Fibroblast of peridontal ligament (primary cell): ENCODE measurements around the gene NCKIPSD.
"Not testable (repeated sequence)": the region's sequence is repeated elsewhere in the genome, so short reads cannot be mapped to it uniquely, and the experiment has no call there.

Experiments
- DNase-seq: peaks from one replicate; pipeline ENCODE4 v3.0.0-alpha.2; 2010; ENCODE audit errors: extremely low read depth

Gene NCKIPSD

DNA sequence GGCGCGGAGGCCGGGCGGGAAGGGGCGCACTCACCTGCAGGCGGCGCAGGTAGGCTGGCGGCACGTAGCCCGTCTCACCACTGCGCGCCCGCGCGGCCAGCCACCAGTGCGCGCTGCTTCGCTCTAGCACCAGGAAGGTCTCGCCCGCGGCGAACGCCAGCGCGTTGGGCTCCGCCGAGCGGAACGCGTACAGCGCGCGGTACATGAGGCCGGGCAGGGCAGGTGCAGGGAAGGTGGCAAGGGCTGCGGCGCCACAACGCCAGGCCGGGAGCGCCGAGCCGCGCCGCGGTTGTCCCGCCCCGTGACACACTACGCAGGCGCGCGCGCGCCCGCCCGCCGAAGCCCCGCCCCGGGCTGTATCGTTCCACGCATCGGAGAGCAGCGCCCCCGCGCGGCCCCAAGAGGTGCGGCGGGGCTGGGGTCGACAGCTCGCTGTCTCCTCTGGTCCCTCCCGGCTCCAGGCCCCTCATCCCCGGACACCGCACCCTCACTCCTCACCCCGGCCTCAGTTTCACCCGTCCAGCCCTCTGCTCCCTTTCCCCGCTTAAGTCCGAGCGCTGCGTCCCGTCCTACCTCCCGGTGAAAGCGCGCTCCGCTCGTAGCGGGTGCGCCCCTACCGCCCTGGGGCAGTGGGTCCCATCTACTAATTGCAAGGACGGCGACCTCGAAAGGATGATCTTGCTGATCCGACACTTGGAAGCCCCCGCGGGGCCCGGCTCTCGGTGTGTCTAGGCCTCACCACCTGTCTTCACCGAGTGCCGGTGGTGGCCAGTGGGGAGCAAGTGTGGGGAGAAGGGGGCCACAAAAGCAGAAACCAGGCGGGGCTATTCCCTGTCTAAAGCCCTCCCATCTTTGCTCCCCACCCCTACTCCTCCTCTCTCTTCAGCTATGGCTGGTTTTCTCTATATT, at the start of gene NCKIPSD:
NCKIPSD (minus strand) TSS at position 313 of the 909 bp plus-strand sequence; CDS start at position 205, 108 bp downstream.
- DNase-seq = peak; percentile 69

DNA sequence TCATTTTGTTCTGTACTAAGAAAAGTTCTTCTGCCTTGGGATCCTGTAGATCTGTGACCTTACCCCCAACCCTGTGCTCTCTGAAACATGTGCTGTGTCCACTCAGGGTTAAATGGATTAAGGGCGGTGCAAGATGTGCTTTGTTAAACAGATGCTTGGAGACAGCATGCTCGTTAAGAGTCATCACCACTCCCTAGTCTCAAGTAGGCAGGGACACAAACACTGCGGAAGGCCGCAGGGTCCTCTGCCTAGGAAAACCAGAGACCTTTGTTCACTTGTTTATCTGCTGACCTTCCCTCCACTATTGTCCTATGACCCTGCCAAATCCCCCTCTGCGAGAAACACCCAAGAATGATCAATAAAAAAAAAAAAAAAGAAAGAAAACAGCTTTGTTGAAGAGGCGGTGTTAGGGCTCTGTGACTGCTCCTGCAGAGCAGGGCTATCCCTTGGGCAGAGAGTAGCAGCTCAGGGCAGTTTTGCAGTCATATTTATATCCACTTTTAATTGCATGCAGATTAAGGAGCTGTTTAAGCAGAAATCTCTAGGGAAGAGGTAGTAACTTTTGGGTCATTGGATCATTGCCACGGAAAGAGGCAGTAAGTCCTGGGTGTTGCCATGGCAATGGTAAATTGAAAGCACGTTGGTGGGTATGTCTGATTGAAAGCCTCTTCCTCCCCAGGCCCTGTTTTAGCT, 49.5 kb upstream of the NCKIPSD start:
- peak; percentile 70 for DNase-seq

- not testable (repeated sequence) for DNase-seq
Observed at GRCh38 chr3:48734541-48734940, 48.8 kb upstream of the NCKIPSD start.

DNA sequence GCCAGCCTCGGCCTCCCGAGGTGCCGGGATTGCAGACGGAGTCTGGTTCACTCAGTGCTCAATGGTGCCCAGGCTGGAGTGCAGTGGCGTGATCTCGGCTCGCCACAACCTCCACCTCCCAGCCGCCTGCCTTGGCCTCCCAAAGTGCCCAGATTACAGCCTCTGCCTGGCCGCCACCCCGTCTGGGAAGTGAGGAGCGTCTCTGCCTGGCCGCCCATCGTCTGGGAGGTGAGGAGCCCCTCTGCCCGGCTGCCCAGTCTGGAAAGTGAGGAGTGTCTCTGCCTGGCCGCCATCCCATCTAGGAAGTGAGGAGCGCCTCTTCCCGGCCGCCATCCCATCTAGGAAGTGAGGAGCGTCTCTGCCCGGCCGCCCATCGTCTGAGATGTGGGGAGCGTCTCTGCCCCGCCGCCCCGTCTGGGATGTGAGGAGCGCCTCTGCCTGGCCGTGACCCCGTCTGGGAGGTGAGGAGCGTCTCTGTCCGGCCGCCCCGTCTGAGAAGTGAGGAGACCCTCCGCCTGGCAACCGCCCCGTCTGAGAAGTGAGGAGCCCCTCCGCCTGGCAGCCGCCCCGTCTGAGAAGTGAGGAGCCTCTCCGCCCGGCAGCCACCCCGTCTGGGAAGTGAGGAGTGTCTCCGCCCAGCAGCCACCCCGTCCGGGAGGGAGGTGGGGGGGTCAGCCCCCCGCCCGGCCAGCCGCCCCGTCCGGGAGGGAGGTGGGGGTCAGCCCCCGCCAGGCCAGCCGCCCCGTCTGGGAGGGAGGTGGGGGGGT, 48.2 kb upstream of the NCKIPSD start:
- not testable (repeated sequence) for DNase-seq

GRCh38 chr3:48727511-48727910, 41.8 kb upstream of the NCKIPSD start:
- no peak for DNase-seq

DNA sequence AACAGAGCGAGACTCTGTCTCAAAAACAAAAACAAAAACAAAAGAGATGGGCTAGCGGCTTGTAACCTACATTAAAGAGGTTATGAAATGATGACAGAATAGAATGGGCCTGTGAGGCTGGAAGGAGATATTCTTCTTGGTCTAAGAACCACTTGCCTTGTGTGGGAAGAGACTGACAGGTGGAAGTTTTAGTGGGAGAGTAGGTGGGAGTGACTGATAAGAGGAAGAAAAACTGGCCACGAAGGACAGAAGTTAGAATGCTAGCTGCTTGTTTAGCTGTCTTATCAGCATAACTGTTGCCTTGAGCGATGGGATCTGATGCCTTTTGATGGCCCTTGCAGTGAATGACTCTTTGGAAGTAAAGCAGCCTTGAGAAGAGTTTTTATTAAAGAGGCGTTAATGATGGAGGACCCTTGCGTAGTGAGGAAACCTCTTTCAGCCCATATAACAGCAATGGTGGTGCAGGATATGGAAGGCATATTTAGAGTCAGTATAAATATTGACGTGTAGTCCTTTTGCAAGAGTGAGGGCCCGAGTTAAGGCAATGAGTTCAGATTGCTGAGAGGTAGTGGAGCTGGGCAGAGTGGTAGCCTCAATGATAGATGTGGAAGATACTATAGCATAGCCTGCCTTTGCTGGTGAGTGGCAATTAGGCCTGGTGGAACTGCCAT, 39.6 kb upstream of the NCKIPSD start:
- not testable (repeated sequence) for DNase-seq

GRCh38 chr3:48723725-48724124, 38.0 kb upstream of the NCKIPSD start:
- no peak for DNase-seq

- not testable (repeated sequence) for DNase-seq
Observed at GRCh38 chr3:48723293-48723692, 37.6 kb upstream of the NCKIPSD start.

GRCh38 chr3:48716982-48717746, 31.4 kb upstream of the NCKIPSD start, which contains the start of gene IP6K2:
Gene IP6K2 (minus strand): TSS chr3:48717221. CDS start chr3:48695291, 21,930 bp downstream.
- DNase-seq = peak; percentile 96

DNA sequence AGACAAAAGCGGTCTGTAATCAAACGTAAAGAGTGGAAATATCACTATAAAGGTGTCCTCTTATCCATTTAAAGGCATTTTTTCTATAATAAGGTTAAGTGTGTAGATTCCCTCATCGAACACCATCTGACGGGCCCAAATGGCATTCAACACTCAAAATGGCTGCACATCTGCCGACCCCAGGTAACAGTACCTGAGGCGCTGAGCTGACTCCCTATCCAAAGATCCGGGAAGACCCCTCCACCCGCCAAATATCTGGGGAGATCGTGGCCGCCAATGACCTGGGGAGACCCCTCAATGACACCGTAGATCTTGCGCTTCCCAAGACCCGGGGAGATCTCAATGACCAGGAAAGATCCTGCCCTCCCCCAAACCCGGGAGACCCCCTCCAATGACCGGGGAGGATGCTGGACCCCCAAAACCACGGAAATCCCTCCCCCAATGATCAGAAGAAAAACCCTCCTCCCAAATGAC, 30.8 kb upstream of the NCKIPSD start:
- no peak for DNase-seq

DNA sequence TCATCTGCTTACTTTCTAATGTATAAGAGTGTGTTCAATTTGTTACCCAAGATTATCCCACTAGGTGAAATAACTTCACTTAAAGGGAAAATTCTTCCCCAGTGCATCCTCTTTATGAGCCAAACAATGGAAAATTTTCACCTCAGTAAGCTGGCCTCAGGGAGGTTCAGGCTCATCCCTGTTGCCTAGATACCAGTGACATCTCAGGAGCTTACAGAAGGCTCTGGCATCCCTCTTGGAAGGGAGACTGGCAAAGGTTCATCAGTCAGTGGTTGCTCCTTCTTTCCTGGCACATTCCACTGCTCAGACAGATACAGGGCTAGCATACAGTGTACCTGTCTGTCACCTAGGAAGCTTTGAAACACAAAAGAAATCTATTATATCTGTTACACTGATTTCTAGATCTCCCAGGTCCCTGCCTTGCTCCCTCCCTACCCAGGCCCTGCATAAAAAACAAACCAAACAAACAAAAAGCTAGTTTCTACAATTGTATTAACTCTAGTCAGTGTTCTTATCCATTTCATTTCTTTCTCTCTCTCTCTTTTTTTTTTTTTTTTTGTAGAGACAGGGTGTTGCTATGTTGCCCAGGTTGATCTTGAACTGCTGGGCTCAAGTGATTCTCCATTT, 29.6 kb upstream of the NCKIPSD start:
- peak; percentile 33 for DNase-seq

GRCh38 chr3:48711727-48712126, 26.0 kb upstream of the NCKIPSD start:
- DNase-seq = no peak

DNA sequence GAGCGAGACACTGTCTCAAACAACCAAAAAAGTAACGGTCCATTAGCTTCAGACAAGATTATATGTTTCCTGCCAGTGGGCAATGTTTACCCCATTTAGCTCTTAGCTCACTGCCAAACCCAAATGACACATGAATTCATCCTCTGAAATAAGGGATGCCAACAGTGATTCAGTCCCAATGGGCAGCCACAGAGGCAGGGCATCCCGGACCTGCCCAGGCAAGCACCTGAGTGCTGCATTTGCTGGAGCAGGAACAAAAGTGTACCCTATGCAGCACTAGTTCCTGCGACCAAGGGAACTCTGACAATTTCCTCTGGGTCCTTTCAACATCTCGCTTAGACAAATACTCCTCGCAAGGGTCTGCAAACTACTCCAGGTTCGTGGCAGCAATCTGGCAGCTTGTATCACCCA, 23.3 kb upstream of the NCKIPSD start:
- DNase-seq = no peak

GRCh38 chr3:48708481-48708889, 22.8 kb upstream of the NCKIPSD start:
- DNase-seq = peak; percentile 85

GRCh38 chr3:48707157-48707556, 21.4 kb upstream of the NCKIPSD start:
- DNase-seq = no peak

DNA sequence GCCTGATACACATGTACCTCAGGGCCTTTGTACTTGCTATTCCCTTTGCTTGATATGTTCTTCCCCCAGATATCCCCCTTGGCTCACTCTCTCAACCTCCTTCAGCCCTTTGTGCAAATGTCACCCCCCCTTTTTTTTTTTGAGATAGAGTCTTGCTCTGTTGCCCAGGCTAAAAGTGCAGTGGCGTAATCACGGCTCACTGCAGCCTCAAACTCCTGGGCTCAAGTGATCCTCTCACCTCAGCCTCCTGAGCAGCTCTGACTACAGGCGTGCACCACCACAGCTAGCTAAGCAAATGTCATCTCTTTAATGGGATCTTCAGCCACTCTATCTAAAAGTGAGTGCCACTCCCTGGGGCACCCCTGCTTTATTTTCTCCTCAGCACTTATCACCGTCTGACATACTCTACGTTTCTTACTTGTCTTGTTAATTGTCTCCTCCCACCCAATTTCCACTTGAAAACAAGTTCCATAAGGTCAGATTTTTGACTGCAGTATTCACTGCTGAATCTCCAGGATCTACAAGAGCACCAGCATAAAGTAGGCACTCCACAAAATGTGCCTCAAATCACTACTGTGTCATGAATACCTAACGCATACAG, 16.7 kb upstream of the NCKIPSD start:
- DNase-seq = no peak

- DNase-seq = no peak
Observed at GRCh38 chr3:48700731-48701405, 15.2 kb upstream of the NCKIPSD start.

- no peak for DNase-seq
Observed at GRCh38 chr3:48698891-48699290, 13.2 kb upstream of the NCKIPSD start.

DNA sequence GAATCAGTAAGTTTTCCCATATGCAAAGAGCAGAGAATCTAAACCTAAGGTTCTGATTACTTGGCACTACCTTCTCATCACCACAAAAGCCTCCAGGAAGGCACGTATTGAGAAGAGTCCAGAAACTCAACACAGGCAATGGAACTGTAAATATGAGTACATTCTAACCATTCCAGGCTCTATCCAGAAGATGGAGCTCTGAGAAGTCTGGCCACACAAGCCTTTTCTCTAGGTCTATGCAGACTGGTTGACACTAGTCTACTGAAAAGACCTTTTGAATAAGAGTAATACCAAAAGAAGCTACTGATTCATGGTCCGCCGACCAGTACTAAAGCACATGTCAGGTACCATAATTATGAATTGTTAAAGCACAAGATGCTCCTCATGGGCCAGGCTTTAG, 12.2 kb upstream of the NCKIPSD start:
- DNase-seq = no peak
